Activated gamma-delta T cell treated with Interleukin-2 at 50 U/mL for 16 hours (primary cell): Measurements from ENCODE around the gene EEF1AKMT1.

ENCODE experiments used
- DNase-seq: peaks from one replicate; pipeline ENCODE4 v3.0.0-alpha.2; 2020

EEF1AKMT1 gene

GRCh38 chr13:20717581-20718542 lies 55.9 kb downstream of the EEF1AKMT1 start:
- no peak for DNase-seq

- no peak for DNase-seq
Observed at GRCh38 chr13:20716951-20717350, 56.8 kb downstream of the EEF1AKMT1 start.

- DNase-seq = no peak
Observed at GRCh38 chr13:20715330-20715712, 58.4 kb downstream of the EEF1AKMT1 start.

GRCh38 chr13:20714563-20715329 lies 59.0 kb downstream of the EEF1AKMT1 start:
- no peak for DNase-seq

- no peak for DNase-seq
Observed at GRCh38 chr13:20714161-20714560, 59.6 kb downstream of the EEF1AKMT1 start.

GRCh38 chr13:20713751-20714150 lies 60.0 kb downstream of the EEF1AKMT1 start:
- no peak for DNase-seq

- DNase-seq = no peak
Observed at GRCh38 chr13:20713014-20713376, 60.8 kb downstream of the EEF1AKMT1 start.

- no peak for DNase-seq
Observed at GRCh38 chr13:20711301-20712044, 62.3 kb downstream of the EEF1AKMT1 start.

GRCh38 chr13:20709782-20710181 lies 64.0 kb downstream of the EEF1AKMT1 start:
- no peak for DNase-seq

GRCh38 chr13:20709369-20709768 lies 64.4 kb downstream of the EEF1AKMT1 start:
- DNase-seq = no peak

- DNase-seq = no peak
Observed at GRCh38 chr13:20708216-20708615, 65.5 kb downstream of the EEF1AKMT1 start.

- no peak for DNase-seq
Observed at GRCh38 chr13:20706661-20707060, 67.1 kb downstream of the EEF1AKMT1 start.

GRCh38 chr13:20704459-20705069 lies 69.2 kb downstream of the EEF1AKMT1 start:
- DNase-seq = no peak

GRCh38 chr13:20703780-20704458 lies 69.8 kb downstream of the EEF1AKMT1 start:
- DNase-seq = peak; percentile 70

- DNase-seq = peak; percentile 32
Observed at GRCh38 chr13:20702915-20703779, 70.6 kb downstream of the EEF1AKMT1 start, which contains the start of gene IL17D. IL17D (plus strand) TSS chr13:20703699; CDS start chr13:20704002, 303 bp downstream.

GRCh38 chr13:20702530-20702914 lies 71.2 kb downstream of the EEF1AKMT1 start:
- no peak for DNase-seq

- DNase-seq = no peak
Observed at GRCh38 chr13:20701461-20701860, 72.3 kb downstream of the EEF1AKMT1 start.

GRCh38 chr13:20700288-20700687 lies 73.5 kb downstream of the EEF1AKMT1 start:
- no peak for DNase-seq

GRCh38 chr13:20699715-20700114 lies 74.0 kb downstream of the EEF1AKMT1 start:
- DNase-seq = no peak

- DNase-seq = no peak
Observed at GRCh38 chr13:20696073-20696472, 77.7 kb downstream of the EEF1AKMT1 start.

GRCh38 chr13:20691616-20692015 lies 82.1 kb downstream of the EEF1AKMT1 start:
- no peak for DNase-seq
